ENCODE data around the gene DUSP22. TPM values are rescaled to one million over a fixed set of nuclear protein-coding genes. Genes with fewer than 3 reads are reported as not detected.
A peak's percentile ranks its signal among the peaks of the same experiment; 100 is the strongest.

DUSP22 gene
- polyA plus RNA-seq, 1 experiment, result 5.4 TPM

DNA sequence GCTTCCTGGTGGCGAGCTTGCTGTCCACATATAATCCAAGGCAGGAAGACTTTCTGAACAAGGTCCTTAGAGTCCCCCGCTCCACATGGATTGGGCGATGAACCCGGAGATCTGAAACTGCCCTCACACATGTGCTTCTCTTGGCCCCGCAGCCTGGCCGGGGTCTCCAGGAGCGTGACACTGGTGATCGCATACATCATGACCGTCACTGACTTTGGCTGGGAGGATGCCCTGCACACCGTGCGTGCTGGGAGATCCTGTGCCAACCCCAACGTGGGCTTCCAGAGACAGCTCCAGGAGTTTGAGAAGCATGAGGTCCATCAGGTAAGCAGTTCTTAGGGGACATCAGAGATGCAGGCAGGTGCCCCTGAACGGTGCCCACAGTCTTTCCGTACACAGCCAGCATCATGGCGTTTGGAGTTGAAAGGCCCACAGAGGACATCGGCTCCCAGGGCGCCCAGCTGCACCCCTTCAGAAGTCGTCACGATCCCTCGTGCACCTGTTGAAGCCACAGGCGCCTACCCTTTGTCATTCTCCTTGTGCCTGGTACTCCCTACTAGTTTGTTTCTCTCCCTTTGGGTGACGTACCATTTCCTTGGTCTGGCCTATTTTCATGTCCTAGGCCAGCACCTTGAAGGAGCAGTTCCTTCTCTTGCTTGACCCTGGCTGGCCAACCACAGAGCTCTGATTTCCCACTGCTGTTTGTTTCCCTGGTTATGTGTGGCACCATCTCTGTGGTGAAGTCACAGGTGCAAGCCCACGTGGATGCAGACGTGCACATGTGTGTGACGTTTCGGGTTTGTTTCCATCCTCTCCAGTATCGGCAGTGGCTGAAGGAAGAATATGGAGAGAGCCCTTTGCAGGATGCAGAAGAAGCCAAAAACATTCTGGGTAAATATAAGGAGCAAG, 55.9 kb downstream of the DUSP22 start:
- H3K27ac ChIP-seq (ENCODE audit: low read depth, low read length), result no peak overlapping the region
- ChIA-PET CTCF (no interaction called here), POLR2A (no interaction called here)
- no peaks in the 10 kb centered on the region for H3K27me3 ChIP-seq (ENCODE audit: control insufficient read depth, insufficient read depth, low read length)
- no peak for DNase-seq (ENCODE audit: low read depth, low spot score)
- TF ChIP-seq, protein P1, sequence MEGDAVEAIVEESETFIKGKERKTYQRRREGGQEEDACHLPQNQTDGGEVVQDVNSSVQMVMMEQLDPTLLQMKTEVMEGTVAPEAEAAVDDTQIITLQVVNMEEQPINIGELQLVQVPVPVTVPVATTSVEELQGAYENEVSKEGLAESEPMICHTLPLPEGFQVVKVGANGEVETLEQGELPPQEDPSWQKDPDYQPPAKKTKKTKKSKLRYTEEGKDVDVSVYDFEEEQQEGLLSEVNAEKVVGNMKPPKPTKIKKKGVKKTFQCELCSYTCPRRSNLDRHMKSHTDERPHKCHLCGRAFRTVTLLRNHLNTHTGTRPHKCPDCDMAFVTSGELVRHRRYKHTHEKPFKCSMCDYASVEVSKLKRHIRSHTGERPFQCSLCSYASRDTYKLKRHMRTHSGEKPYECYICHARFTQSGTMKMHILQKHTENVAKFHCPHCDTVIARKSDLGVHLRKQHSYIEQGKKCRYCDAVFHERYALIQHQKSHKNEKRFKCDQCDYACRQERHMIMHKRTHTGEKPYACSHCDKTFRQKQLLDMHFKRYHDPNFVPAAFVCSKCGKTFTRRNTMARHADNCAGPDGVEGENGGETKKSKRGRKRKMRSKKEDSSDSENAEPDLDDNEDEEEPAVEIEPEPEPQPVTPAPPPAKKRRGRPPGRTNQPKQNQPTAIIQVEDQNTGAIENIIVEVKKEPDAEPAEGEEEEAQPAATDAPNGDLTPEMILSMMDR (IDR thresholded peaks at IDR 0.05; ENCODE audit: low read depth, low read length), result no peak
- H3K9me3 ChIP-seq (ENCODE audit: control insufficient read depth, insufficient read depth, low read length), result peaks cover 66% of the 10 kb centered on the region
- no peak overlapping the region for H3K4me3 ChIP-seq (ENCODE audit: low read depth, low read length)

DNA sequence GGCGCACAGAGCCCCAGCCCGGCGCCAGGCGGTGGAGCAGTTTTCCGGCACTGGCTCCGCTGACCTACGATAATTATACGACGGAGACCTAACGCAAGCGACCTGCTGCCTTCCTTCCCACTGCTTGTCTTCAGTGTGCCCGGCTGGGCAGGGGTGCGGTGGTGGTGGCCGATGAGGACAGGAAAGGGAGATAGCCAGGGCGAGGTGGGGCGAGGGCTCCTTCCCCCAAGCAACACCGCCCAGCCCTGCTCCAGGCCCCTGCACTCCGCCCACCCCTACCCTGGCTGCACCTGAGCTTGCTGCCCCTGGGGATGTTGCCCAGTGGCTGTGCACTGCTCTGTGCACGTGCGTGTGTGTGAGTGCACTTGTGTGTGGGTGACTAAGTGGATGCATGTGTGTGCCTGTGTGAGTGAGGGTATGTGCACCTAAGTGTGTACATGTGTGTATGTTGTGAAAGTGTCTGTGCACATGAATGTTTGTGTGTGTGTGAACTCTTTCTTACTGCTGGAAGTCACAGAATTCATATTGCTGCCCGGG, 56.6 kb downstream of the DUSP22 start:
- no peak overlapping the region for H3K4me3 ChIP-seq (ENCODE audit: low read depth, low read length)
- TF ChIP-seq, protein P1 (IDR thresholded peaks at IDR 0.05; ENCODE audit: low read depth, low read length), result no peak
- ChIA-PET POLR2A (no interaction called here), CTCF (no interaction called here)
- H3K9me3 ChIP-seq (ENCODE audit: control insufficient read depth, insufficient read depth, low read length), result peaks cover 65% of the 10 kb centered on the region
- no peak for DNase-seq (ENCODE audit: low read depth, low spot score)
- no peaks in the 10 kb centered on the region for H3K27me3 ChIP-seq (ENCODE audit: control insufficient read depth, insufficient read depth, low read length)
- no peak overlapping the region for H3K27ac ChIP-seq (ENCODE audit: low read depth, low read length)

DNA sequence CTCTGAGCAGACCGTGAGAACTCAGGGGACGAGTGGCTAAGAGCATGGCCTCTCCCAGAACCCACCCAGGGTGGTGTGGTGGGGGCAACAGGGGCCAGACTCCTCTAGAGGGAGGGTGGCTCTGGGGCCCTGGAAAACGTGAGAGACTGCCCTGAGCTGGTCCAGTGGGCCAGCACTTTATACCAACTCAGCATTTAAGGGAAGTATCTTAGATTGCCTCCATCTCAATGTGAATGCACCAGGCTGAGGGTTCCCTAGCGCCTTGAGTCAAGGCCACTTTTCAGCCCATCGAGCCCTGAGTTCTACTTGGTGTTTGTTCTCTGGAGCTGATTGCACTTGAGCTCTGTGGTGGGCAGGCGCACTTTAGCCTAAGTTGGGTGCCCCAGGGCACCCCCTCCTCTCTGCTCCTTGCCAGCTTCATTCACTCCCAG, 57.2 kb downstream of the DUSP22 start:
- ChIA-PET POLR2A (no interaction called here), CTCF (no interaction called here)
- no peak overlapping the region for H3K4me3 ChIP-seq (ENCODE audit: low read depth, low read length)
- DNase-seq (ENCODE audit: low read depth, low spot score), result no peak
- no peaks in the 10 kb centered on the region for H3K27me3 ChIP-seq (ENCODE audit: control insufficient read depth, insufficient read depth, low read length)
- TF ChIP-seq, protein P1 (IDR thresholded peaks at IDR 0.05; ENCODE audit: low read depth, low read length), result no peak
- H3K27ac ChIP-seq (ENCODE audit: low read depth, low read length), result peak overlapping the region; percentile 3
- H3K9me3 ChIP-seq (ENCODE audit: control insufficient read depth, insufficient read depth, low read length), result peaks cover 66% of the 10 kb centered on the region

DNA sequence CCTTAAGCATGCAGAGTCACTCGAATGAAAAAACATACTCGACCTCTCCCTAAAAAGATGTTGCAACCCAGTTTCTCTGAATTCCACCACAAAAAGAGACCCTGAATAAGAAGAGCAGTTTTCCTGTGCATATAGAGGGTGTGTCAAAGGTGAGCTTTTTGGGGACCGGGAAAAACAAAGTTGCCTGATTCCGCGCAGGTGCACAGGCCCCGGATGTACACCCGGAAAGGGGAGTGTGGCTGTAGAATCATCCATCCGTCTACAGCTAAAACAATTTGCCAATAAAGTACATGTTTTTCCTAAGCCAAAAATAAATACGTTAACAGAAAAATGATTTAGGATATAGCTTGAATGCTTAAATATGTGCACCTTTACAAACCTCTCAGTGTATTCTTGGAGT, 58.1 kb downstream of the DUSP22 start:
- DNase-seq (ENCODE audit: low read depth, low spot score), result no peak
- Histone ChIP-seq H3K4me3 (ENCODE audit: low read depth, low read length) (no peak overlapping the region), H3K27ac (ENCODE audit: low read depth, low read length) (no peak overlapping the region), H3K27me3 (ENCODE audit: control insufficient read depth, insufficient read depth, low read length) (no peaks in the 10 kb centered on the region), H3K9me3 (ENCODE audit: control insufficient read depth, insufficient read depth, low read length) (peaks cover 63% of the 10 kb centered on the region)
- ChIA-PET POLR2A (no interaction called here), CTCF (interaction anchor here (0.6 kb wide), 1 partner anchor 11 kb away, joined by 3 read pairs; no protein-coding TSS in a partner anchor)
- TF ChIP-seq, protein P1 (IDR thresholded peaks at IDR 0.05; ENCODE audit: low read depth, low read length), result no peak

Data from AG04450 (cell line).